GM19239 (cell line): ENCODE results near the gene CAMTA1.

Experiments used
- DNase-seq: peaks from one replicate; pipeline ENCODE4 v3.0.0; 2011; ENCODE audit warnings: low spot score; ENCODE audit not compliant: insufficient read length
- FAIRE-seq: peaks from 2 replicates; lab custom pipeline; 2011; peaks lifted over from hg19 to GRCh38; lab: Jason Lieb, UNC

Gene CAMTA1

DNA sequence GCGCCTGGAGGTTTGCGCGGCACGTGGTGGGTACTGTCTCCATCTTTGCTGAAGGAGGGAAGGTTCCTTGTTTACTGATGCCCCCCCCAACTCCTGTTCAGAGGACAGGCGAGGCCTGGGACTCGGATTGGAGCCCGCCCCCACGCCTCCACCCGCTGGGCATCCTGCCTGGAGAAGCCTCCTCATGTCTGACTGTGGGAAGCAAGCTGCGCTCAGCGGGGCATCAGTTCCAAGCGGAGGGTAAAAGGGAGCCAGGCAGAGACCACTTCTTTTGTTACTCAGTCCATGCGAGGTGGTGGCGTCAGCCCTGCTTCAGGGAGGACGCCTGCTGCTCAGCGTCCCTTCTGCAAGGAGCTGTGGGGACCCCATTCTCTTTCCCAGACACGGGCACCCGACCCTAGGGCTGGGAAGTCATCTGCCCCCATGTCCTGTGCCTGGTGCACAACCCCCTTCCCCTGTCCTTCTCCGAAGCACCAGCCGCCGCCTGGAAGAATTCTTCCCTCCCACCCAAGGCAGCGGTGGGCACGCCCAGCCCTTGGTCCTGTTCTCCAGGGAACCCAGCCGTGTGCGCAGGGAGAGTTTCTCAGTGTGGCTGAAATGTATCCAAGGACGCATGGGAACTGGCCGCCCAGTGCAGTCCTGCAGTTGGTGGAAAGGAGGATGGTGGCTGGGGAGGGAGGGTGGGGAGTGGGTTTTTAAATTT, 414.0 kb downstream of the CAMTA1 start:
- no peak for FAIRE-seq

DNA sequence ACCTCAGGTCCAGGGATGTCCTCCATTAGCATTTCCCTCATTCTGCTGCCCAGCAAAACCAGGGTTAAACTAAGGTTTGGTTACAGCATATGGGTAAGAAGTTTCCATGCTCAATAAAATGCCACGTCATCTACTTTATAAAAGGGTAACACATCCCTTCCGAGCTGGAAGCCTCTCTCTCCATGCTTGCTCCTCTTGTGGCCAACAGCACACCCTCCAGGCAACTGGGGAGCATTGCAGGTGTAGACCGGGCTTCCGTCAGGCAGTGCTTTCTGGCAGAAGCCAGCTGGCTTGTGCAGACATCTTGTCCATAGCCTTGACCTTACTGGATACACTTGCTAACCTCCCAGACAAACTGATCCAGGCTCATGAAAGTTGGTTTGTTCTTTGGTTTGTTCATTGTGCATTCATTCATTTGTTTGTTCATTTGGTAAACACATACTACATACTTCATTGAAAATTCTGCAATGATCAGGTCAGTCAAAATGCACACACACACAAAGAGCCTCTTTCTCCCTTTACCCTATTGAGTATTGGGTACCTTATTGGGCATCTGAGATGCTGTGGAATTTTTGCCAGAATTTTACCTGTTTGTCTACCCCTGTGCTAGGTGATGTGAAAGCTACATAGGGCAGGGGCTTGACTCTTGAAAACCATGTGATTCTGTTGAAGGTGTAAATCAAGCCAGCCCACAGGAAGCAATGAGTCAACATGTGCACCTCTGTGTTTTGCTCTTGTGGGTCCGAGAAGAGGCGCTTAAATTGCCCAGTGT, 422.8 kb downstream of the CAMTA1 start:
- FAIRE-seq (no peak), DNase-seq (peak; percentile 18)

More for the DNA sequence above, 414.0 kb downstream of the CAMTA1 start:
- no peak for DNase-seq

GRCh38 chr1:7208647-7209180, 423.5 kb downstream of the CAMTA1 start:
- no peak for DNase-seq
- FAIRE-seq: no peak

DNA sequence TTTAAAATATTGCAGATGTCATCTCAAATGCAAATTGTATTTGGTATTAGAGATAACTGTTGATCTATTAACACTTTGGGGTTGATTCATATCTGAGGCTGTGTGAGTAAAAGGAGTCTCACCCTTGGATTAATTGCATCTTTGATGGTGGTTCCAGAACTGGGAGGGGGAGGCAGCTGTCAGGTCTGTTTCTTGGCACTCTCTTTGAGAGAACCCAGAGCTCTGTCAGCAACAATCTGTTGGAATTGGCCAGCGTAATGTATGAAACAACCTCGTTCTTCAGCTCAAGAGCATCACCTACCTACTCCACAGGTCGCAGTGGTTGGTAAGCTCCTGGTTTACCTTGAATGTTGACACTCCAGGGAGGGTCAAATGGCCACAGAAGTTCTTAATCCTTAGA, 424.1 kb downstream of the CAMTA1 start:
- FAIRE-seq (no peak), DNase-seq (no peak)

DNA sequence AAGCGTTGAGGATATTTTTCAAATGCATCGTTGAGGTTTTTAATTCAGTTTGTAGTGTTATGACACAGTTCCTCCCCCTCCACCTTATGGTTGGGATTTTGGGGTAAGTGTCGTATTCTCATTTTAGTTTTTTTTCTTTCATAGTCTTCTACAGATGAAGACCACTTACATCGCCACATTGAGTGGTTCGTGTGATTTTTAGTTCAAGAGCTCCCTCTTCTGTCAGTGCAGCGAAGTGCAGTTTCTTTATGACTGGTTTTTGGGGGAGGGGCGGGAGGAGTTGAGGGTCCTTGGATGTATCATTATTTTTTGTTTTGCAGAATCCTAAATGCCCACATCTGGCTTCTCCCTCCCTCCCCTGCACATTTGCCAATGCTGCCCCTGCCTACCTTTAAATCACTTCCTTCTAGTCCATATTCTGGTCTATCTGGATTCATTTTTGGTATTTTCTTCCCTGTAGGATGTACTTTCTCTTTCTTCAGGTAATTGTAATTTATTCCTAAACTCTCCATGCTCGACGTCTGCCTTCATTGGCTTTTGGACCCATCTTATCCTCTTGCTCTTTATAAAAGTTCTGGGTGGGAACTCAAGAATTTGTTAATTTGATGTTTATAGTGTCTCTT, 433.1 kb downstream of the CAMTA1 start:
- FAIRE-seq (no peak), DNase-seq (peak; percentile 20)

DNA sequence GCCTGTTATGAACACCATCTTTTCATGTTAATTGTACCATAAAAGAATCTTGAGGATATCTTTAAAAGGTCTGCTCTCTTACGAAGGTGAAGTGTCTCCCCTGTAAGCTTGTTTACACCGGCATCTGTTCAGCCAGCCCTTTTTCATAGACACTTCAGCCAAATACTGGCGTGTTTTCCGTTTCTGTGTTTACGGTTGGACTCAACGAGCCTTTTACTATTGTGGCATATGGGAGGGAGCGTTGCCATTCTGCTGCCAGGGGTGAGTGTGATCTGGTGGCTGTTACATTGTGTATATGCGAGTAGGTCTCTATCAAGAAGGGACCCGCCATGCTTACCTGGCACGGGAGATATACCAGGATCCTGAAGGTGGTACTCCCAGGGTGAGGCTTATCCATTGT, 433.8 kb downstream of the CAMTA1 start:
- DNase-seq (no peak), FAIRE-seq (no peak)

DNA sequence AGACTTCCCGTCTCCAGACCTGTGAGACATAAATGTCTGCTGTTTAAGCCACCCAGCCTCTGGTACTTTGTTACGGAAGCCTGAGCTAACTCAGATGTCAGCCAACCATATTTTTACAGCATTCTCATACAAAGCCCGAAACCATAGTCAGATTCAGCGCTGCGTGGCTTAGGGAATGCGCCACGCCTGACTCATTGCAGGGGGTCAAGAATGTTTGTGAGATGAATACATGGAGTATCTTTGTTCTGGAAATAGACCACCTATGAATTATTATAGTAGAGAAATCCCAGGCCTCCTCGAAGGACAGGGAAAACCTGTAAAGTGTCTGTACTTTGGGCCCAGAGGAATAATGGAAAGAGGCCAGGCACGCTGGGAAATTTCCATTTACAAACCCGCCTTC, 434.8 kb downstream of the CAMTA1 start:
- no peak for DNase-seq
- FAIRE-seq: no peak

- DNase-seq (no peak), FAIRE-seq (no peak)
Observed at GRCh38 chr1:7220712-7221252, 435.5 kb downstream of the CAMTA1 start.

DNA sequence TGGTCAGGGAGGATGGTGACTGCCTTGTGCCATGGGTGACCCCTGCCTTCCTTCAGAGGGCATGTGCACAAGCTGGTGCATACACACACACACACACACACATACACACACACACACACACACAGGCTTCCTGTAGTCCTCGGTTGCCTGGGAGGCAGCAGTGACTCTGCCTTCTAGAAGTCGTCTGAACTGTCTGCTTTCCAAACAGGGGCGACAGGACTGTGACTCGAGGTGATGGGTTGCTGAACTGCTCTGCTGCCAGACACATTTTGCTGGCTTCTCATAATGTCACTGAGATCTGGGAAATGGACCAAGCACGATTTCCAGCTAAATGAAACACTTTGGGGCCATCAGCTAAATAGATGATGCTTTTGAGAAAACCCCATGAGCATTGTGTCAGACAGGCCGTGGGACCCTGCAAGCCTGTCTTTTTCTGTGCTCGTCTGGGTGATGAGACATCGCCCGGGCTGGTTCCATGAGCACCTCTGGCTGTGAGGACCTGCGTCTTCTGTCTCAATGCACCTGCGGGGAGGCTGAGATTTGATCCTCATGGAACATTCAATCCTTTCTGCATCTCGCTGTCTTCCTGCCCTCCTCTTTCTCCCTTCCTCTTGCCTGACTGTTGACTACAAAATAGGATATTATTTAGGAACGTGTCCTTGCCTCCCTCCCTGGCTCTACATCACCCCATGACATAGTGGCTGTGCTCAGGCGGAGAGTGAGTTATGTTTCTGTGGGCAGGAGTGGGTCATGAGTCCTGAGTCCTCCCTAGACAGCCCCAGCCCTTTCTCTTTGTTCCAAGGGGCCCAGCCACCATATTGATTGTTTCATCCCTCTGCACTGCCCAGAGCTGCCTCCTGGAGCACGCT, 436.8 kb downstream of the CAMTA1 start:
- DNase-seq (no peak), FAIRE-seq (no peak)

DNA sequence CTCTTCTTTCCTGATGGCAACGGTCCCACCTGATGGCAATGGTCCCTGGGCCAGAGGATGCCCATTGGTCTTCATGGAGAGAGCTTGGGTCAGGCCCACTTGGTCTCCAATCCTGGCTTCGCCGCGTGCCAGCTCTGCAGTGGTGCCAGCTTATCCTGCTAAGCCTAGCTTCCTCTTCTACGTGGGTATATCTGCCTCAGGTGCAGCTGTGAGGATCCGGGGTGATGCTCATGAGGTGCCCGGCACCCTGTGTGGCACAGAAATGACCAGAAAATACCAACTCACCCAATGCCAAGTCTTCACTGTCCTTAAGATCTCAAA, 437.4 kb downstream of the CAMTA1 start:
- no peak for FAIRE-seq
- no peak for DNase-seq

GRCh38 chr1:7223334-7224080, 438.3 kb downstream of the CAMTA1 start:
- no peak for FAIRE-seq
- DNase-seq: no peak

GRCh38 chr1:7224081-7224534, 438.9 kb downstream of the CAMTA1 start:
- no peak for FAIRE-seq
- no peak for DNase-seq

- DNase-seq: no peak
- FAIRE-seq: no peak
Observed at GRCh38 chr1:7224644-7225043, 439.4 kb downstream of the CAMTA1 start.

DNA sequence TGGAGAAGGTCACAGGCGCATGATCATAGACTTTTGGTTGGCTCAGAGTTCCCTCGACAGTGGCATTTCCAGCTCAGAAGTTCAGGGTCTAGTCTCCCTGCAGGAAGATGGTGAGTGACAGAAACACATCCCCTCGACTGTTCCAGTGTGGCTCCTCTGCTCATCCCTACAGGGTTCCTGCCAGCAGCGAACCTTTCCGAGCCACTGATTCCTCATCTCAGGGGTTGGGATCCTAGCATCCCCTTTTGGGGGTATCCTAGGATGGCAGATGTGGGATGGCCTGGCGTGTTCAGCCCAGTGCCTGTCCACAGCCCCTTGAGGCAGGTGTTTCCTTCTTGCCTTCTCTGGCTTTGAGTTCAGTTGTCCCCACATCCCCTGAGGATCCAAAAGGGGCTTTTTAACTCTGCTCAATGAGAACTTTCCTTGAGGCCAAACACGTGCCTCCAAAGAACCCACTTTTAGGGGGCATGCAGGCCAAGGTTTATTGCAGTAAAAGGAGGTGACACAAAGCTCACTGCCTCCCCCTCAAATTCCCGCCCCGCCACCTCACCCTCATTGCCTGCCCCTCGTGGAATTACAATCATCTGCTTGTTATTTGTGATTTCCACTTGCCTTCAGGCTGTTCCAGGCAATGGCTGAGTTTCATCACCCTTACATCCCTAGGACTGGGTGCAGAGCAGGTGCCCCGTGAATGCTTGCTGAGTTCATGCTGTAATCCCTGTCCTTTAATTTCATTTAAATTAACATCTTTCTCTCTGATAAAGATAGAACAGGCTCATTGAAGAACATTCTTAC, 440.7 kb downstream of the CAMTA1 start:
- no peak for FAIRE-seq

GRCh38 chr1:7227654-7228053, 442.4 kb downstream of the CAMTA1 start:
- DNase-seq (no peak), FAIRE-seq (no peak)

More for the DNA sequence above, 440.7 kb downstream of the CAMTA1 start:
- no peak for DNase-seq

DNA sequence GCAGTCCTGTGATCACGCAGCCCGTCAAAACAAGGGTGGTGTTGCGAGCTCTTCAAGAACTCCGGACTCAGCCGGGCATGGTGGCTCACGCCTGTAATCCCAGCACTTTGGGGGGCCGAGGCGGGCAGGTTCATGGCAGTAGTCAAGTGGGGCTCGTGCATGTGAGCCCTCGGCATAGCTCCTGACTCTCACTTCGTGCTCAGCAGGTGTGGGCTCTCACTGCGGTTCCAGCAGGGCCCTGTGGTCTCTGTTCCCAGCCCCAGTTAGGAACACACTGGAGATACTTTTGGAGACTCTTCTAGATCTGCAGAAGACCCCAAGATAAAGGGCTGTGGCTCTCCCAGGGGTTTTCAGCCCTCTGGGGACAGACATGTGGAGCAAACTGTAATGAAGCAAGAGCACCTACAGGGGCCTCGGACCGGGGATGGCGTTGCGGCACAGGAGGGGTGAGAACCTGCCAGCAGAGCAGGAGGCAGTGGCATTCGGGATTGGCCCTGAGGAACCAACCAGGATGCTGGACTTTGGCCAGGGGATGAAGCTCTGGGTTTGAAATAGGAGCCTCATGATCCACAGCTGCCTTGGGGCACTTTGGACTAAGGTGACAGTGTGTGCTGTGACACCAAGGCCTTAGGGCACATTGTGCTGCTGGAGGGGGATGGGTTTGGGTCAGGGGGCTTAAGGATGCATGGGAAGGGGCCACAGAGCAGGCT, 443.2 kb downstream of the CAMTA1 start:
- no peak for DNase-seq
- FAIRE-seq: no peak

DNA sequence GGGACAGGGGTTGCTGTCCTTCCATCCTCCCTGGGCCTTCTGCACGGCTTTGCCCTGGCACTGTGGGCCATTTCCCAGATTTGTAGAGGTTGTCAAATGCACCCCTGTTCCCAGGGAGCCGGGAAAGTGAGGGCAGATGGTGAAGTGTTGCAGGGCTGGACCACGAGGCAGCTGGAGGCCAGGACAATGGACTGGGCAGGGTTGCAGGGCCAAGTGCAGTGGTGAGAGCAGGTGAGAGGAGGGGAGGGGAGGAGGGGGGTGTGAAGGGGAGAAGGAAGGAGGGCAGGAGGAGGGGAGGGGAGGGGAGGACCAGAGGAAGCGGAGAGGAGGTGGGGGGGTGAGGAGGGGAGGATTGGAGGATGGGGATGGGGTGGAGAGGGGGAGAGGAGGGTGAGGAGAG, 443.9 kb downstream of the CAMTA1 start:
- DNase-seq (no peak), FAIRE-seq (no peak)
